DOHH2 (cell line): ENCODE measurements around the gene SH3RF3.

Experiments
- H3F3A ChIP-seq: fragments of 200-600 bp; sonication (generic), shearing (Covaris generic); 2 replicates; pipeline ENCODE4 v1.6.0; 2016; ENCODE audit warnings: antibody characterized with exemption, mild to moderate bottlenecking; ENCODE audit not compliant: control insufficient read depth, insufficient read depth
- H3K27ac ChIP-seq: fragments of 200-600 bp; sonication (generic); 2 replicates; pipeline ENCODE4 v1.5.1; 2014; ENCODE audit warnings: low read depth, mild to moderate bottlenecking, low read length, moderate library complexity
- H3K27me3 ChIP-seq: fragments of 200-600 bp; sonication (generic); 2 replicates; pipeline ENCODE4 v1.6.1; 2014; ENCODE audit warnings: mild to moderate bottlenecking, low read length, mixed read lengths; ENCODE audit not compliant: control insufficient read depth
- H3K36me3 ChIP-seq: fragments of 200-600 bp; sonication (generic); 2 replicates; pipeline ENCODE4 v1.6.1; 2014; ENCODE audit warnings: mild to moderate bottlenecking, low read length, moderate library complexity, mixed read lengths; ENCODE audit not compliant: control insufficient read depth
- H3K4me1 ChIP-seq: fragments of 200-600 bp; sonication (generic); 2 replicates; pipeline ENCODE4 v1.6.1; 2014; ENCODE audit warnings: mild to moderate bottlenecking, low read length, mixed read lengths; ENCODE audit not compliant: control insufficient read depth
- H3K4me2 ChIP-seq: fragments of 200-600 bp; sonication (generic); 2 replicates; pipeline ENCODE4 v1.6.0; 2014; ENCODE audit warnings: mild to moderate bottlenecking, low read length, moderate library complexity
- H3K4me3 ChIP-seq: fragments of 200-600 bp; sonication (generic); 2 replicates; pipeline ENCODE4 v1.5.1; 2014; ENCODE audit warnings: mild to moderate bottlenecking, low read length, mixed read lengths
- H3K79me2 ChIP-seq: fragments of 200-600 bp; sonication (generic); 2 replicates; pipeline ENCODE4 v1.6.1; 2014; ENCODE audit warnings: mild to moderate bottlenecking, low read length, mixed read lengths; ENCODE audit not compliant: control insufficient read depth
- H3K9me2 ChIP-seq: fragments of 200-600 bp; sonication (generic); replicated peaks from 2 replicates; pipeline ENCODE4 v1.6.1; 2014; ENCODE audit warnings: mild to moderate bottlenecking, low read length, mixed read lengths; ENCODE audit not compliant: control insufficient read depth
- H3K9me3 ChIP-seq: fragments of 200-600 bp; sonication (generic); 2 replicates; pipeline ENCODE4 v1.6.1; 2014; ENCODE audit warnings: antibody characterized with exemption, low read length, mixed read lengths; ENCODE audit not compliant: control insufficient read depth, insufficient read depth
- H4K20me1 ChIP-seq: fragments of 200-600 bp; sonication (generic); 2 replicates; pipeline ENCODE4 v1.6.0; 2014; ENCODE audit warnings: low read depth, mild to moderate bottlenecking, antibody characterized with exemption, low read length, moderate library complexity; ENCODE audit not compliant: control insufficient read depth, insufficient read depth
- EZH2phosphoT487 ChIP-seq: fragments of 200-600 bp; sonication (generic); IDR thresholded peaks from 2 replicates; pipeline ENCODE4 v1.6.1; 2017; ENCODE audit warnings: borderline replicate concordance, mild to moderate bottlenecking, antibody characterized with exemption, low read length, moderate library complexity, mixed read lengths
- TF ChIP-seq, protein P1 (sequence below): fragments of 200-600 bp; sonication (generic); IDR thresholded peaks from one replicate; pipeline ENCODE4 v1.5.1; 2014; ENCODE audit warnings: antibody characterized with exemption, mild to moderate bottlenecking, low read depth, low read length; ENCODE audit not compliant: poor library complexity, severe bottlenecking

SH3RF3 gene

DNA sequence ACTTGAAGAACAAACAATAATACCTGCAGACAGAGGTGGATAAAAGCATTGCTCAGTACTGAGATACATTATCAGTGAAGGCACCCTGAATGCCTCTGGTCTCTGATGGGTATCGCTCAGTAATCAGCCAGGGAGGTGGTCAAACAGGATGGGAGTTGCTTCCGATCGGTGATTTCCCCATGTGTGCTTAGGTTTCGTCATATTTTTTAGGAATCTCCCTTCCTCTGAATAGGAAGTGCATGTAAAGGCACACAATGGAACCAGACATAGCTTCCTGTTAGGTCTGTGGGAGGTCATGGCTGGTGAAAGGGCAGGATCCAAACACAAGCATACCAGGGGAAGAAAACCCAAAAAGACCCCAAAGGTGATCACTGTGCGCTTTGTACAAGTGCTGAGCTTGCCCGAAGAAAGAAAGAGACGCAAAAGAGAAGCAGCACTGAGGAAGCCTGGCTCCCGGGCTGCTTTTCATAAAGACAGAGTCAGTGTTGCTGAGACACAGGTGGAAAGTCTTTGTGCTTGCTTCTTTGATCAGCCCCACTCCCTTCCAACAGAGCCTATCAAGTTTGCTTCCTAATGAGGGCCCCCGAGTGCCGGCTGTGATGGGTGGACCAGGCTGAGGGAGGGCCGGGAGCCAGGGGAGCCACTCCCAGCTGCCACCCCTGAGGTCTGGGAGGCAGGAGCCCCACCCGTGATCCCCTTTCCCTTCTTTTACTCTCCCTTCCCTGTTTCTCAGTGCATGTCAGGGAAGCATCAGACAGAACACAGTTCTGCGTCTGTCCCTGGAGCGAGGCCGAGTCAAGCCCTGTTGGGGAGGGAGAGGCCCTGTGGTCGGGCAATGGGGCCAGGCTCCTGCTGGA is 138.2 kb downstream of the SH3RF3 start:
- TF ChIP-seq, protein P1, sequence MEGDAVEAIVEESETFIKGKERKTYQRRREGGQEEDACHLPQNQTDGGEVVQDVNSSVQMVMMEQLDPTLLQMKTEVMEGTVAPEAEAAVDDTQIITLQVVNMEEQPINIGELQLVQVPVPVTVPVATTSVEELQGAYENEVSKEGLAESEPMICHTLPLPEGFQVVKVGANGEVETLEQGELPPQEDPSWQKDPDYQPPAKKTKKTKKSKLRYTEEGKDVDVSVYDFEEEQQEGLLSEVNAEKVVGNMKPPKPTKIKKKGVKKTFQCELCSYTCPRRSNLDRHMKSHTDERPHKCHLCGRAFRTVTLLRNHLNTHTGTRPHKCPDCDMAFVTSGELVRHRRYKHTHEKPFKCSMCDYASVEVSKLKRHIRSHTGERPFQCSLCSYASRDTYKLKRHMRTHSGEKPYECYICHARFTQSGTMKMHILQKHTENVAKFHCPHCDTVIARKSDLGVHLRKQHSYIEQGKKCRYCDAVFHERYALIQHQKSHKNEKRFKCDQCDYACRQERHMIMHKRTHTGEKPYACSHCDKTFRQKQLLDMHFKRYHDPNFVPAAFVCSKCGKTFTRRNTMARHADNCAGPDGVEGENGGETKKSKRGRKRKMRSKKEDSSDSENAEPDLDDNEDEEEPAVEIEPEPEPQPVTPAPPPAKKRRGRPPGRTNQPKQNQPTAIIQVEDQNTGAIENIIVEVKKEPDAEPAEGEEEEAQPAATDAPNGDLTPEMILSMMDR: no peak
- no peak for TF ChIP-seq EZH2phosphoT487
- H3K9me2 ChIP-seq: no peaks in the 10 kb centered on the region
- H3K27me3 ChIP-seq: no peaks in the 10 kb centered on the region
- H3K9me3 ChIP-seq: no peaks in the 10 kb centered on the region
- H3K4me1 ChIP-seq: no peaks in the 10 kb centered on the region
- no peaks in the 10 kb centered on the region for H3F3A ChIP-seq
- no peak overlapping the region for H3K4me3 ChIP-seq
- H3K79me2 ChIP-seq: no peaks in the 10 kb centered on the region
- H3K27ac ChIP-seq: no peak overlapping the region
- no peaks in the 10 kb centered on the region for H4K20me1 ChIP-seq
- H3K36me3 ChIP-seq: no peaks in the 10 kb centered on the region
- no peak overlapping the region for H3K4me2 ChIP-seq

DNA sequence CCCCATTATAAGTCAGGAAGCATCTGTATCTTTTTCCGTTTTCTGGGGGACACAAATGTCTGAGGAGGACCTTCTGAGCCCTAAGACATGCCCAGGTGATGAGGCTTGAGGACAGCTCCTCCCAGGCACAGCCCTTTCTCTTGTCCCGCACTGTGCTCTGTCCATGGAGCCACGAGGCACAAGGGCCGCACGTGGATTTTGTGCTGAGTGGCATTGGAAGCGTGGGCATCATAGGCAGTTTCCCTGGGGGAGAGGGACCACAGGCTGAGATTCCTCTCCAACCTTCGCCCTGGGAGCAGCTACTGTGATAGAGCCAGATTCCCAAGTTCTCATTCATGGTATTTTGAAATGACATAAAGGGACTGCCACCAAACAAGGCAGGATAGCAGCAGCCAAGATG is 139.9 kb downstream of the SH3RF3 start:
- Histone ChIP-seq H3K9me2 (no peaks in the 10 kb centered on the region), H4K20me1 (no peaks in the 10 kb centered on the region), H3F3A (no peaks in the 10 kb centered on the region), H3K27me3 (no peaks in the 10 kb centered on the region), H3K4me1 (no peaks in the 10 kb centered on the region), H3K36me3 (no peaks in the 10 kb centered on the region), H3K4me3 (no peak overlapping the region), H3K4me2 (no peak overlapping the region), H3K79me2 (no peaks in the 10 kb centered on the region), H3K9me3 (no peaks in the 10 kb centered on the region), H3K27ac (no peak overlapping the region)
- TF ChIP-seq EZH2phosphoT487: no peak
- TF ChIP-seq, protein P1: no peak

DNA sequence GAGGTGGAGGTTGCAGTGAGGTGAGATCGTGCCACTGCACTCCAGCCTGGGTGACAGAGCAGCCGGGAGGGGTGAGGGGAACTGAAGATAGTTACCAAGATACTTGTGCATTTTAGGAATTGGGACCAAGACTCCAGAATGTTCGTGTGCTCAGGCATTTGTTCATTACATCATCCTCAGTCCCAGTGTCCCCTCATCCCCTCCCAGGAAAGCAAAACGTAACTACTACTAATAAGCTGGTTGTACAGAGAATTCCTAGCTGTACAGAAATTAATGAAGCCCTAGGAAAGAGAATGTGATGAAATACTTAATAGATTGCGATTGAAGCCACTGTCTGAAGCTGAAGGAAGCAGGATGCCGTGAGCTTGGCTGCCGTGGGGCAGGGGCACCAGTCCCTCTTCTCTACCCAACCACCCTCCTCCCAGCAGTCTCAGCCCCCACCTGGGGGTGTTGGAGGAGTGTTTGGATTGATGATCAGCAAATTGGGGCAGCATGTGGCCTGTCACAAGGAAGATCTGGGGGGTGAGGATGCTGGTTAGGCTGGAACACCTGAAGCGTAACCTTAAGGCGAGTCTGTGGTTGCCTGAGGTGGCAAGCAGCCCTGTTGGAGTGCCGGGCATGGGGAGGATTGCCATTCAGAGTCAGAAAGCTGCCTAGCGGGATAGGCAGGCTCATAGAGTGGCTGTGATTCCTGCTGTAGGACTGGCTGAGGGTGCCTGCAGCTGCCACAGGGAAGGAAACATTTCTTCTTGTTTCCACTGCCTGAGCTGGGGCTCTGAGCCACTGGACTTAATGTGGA is 140.9 kb downstream of the SH3RF3 start:
- Histone ChIP-seq H3K27me3 (no peaks in the 10 kb centered on the region), H3K9me3 (no peaks in the 10 kb centered on the region), H3K4me2 (no peak overlapping the region), H3K9me2 (no peaks in the 10 kb centered on the region), H3K79me2 (no peaks in the 10 kb centered on the region), H3K4me1 (no peaks in the 10 kb centered on the region), H4K20me1 (no peaks in the 10 kb centered on the region), H3F3A (no peaks in the 10 kb centered on the region), H3K27ac (no peak overlapping the region), H3K36me3 (no peaks in the 10 kb centered on the region), H3K4me3 (no peak overlapping the region)
- TF ChIP-seq EZH2phosphoT487: no peak
- TF ChIP-seq, protein P1: no peak
